NK-92 (cell line): ENCODE data around the gene PAPOLB.

Experiments used
- DNase-seq: peaks from one replicate; lab custom pipeline; 2025; ENCODE audit not compliant: unreplicated experiment; lab: John Stamatoyannopoulos, UW

PAPOLB gene

GRCh38 chr7:4825081-4825480, 36.7 kb downstream of the PAPOLB start:
- DNase-seq: no peak

GRCh38 chr7:4824120-4824775, 37.6 kb downstream of the PAPOLB start:
- no peak for DNase-seq

- DNase-seq: no peak
Measured at GRCh38 chr7:4823441-4824119, 38.2 kb downstream of the PAPOLB start.

GRCh38 chr7:4822677-4823076, 39.2 kb downstream of the PAPOLB start:
- DNase-seq: no peak

- no peak for DNase-seq
Measured at GRCh38 chr7:4820967-4821471, 40.8 kb downstream of the PAPOLB start.

- no peak for DNase-seq
Measured at GRCh38 chr7:4820405-4820966, 41.3 kb downstream of the PAPOLB start.

- DNase-seq: no peak
Measured at GRCh38 chr7:4819560-4820404, 42.0 kb downstream of the PAPOLB start.

GRCh38 chr7:4818000-4818794, 43.6 kb downstream of the PAPOLB start:
- DNase-seq: no peak

GRCh38 chr7:4817178-4817901, 44.5 kb downstream of the PAPOLB start:
- DNase-seq: no peak

GRCh38 chr7:4816419-4817080, 45.3 kb downstream of the PAPOLB start:
- DNase-seq: no peak

GRCh38 chr7:4815609-4816418, 46.0 kb downstream of the PAPOLB start:
- DNase-seq: no peak

GRCh38 chr7:4815121-4815520, 46.7 kb downstream of the PAPOLB start:
- no peak for DNase-seq

GRCh38 chr7:4814433-4814832, 47.4 kb downstream of the PAPOLB start:
- no peak for DNase-seq

GRCh38 chr7:4809666-4810065, 52.2 kb downstream of the PAPOLB start:
- DNase-seq: no peak

- DNase-seq: no peak
Measured at GRCh38 chr7:4809091-4809591, 52.7 kb downstream of the PAPOLB start.

GRCh38 chr7:4808565-4808964, 53.3 kb downstream of the PAPOLB start:
- no peak for DNase-seq

GRCh38 chr7:4808026-4808425, 53.8 kb downstream of the PAPOLB start:
- DNase-seq: no peak
